ENCODE measurements around the gene ZNF260. TPM values are rescaled to one million over a fixed set of nuclear protein-coding genes. Genes with fewer than 3 reads are reported as not detected.

ZNF260 gene
- total and polyA plus RNA-seq, 2 experiments from 2014 or later, result 12.3 to 17.5 TPM

- peak; percentile 97 to 98 for DNase-seq (ENCODE audit: low read depth in 1 of 2, low spot score in 1 of 2)
- peak within 1 kb of the TSS; percentile 83 for H3K4me3 ChIP-seq
- H3K9me3 ChIP-seq (ENCODE audit: low read depth), result no peaks in the 10 kb centered on the region
- no peaks in the 10 kb centered on the region for H3K27me3 ChIP-seq
- no peak for TF ChIP-seq CTCF (IDR thresholded peaks at IDR 0.05; ENCODE audit: low read depth, low read length)
- H3K27ac ChIP-seq, result peak within 1 kb of the TSS; percentile 99
- H3K36me3 ChIP-seq, result no peaks in the 10 kb centered on the region
- H3K4me1 ChIP-seq (ENCODE audit: low read depth), result no peaks in the 10 kb centered on the region
Measured at GRCh38 chr19:36489118-36489919, 38.8 kb downstream of the ZNF260 start, which contains the start of gene ZNF566. ZNF566 (minus strand) TSS chr19:36489561; CDS start chr19:36476557, 13,004 bp downstream.

DNA sequence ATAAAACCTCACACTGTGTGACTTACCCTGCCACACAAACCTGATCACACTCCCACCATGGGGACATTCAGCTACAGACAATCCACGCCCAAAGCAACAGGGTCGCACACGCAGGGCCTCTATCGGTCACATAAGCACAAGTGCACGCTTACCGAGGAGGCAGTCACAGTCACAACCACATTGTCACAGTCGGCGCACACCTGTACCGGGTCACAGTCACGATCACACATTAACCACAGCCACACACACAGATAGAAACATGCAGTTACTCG is 39.3 kb downstream of the ZNF260 start:
- Histone ChIP-seq H3K36me3 (no peaks in the 10 kb centered on the region), H3K27me3 (no peaks in the 10 kb centered on the region), H3K9me3 (ENCODE audit: low read depth) (no peaks in the 10 kb centered on the region), H3K4me1 (ENCODE audit: low read depth) (no peaks in the 10 kb centered on the region), H3K4me3 (peak overlapping the region; percentile 83), H3K27ac (peak overlapping the region; percentile 99)
- no peak for TF ChIP-seq CTCF (IDR thresholded peaks at IDR 0.05; ENCODE audit: low read depth, low read length)
- peak in 1 of 2 donors; percentile 14 for DNase-seq (ENCODE audit: low read depth in 1 of 2, low spot score in 1 of 2)

DNA sequence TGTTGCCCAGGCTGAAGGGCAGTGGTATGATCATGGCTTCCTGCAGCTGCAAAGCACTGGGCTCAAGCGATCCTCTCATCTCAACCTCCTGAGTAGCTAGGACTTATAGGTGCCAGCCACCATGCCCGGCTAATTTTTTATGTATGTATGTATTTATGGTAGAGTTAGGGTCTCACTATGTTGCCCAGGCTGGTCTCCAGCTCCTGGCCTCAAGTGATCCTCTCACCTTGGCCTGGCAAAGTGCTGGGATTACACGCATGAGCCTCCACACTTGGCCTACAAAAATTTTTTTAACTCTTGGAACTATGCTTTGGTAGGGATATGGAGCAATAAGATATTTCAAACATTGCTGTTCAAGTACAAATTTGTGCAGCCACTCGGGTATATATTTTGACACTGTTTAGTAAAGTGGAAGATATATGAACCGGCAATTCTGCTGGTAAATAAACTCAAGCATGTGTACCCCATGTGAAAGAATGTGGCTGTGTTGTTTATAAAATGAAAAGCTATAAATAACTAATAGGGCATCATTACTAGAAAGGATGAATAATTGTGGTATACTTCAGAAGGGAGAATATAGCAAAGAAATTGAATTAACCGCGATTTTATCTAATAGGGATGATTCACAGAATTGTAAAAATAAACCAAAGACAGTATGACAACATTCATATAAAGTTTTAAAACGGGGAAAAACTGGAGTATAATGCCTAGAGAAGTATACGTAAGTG is 39.8 kb downstream of the ZNF260 start:
- H3K27ac ChIP-seq, result peak overlapping the region; percentile 99
- H3K36me3 ChIP-seq, result no peaks in the 10 kb centered on the region
- no peak for DNase-seq (ENCODE audit: low read depth in 1 of 2, low spot score in 1 of 2)
- H3K9me3 ChIP-seq (ENCODE audit: low read depth), result no peaks in the 10 kb centered on the region
- peak overlapping the region; percentile 83 for H3K4me3 ChIP-seq
- no peaks in the 10 kb centered on the region for H3K27me3 ChIP-seq
- no peak for TF ChIP-seq CTCF (IDR thresholded peaks at IDR 0.05; ENCODE audit: low read depth, low read length)
- H3K4me1 ChIP-seq (ENCODE audit: low read depth), result no peaks in the 10 kb centered on the region

- no peak for DNase-seq (ENCODE audit: low read depth in 1 of 2, low spot score in 1 of 2)
- Histone ChIP-seq H3K4me3 (no peak overlapping the region), H3K36me3 (no peaks in the 10 kb centered on the region), H3K9me3 (ENCODE audit: low read depth) (no peaks in the 10 kb centered on the region), H3K27me3 (no peaks in the 10 kb centered on the region), H3K4me1 (ENCODE audit: low read depth) (no peaks in the 10 kb centered on the region), H3K27ac (no peak overlapping the region)
- TF ChIP-seq CTCF (IDR thresholded peaks at IDR 0.05; ENCODE audit: low read depth, low read length), result no peak
Measured at GRCh38 chr19:36483653-36484052, 44.4 kb downstream of the ZNF260 start.

- H3K27me3 ChIP-seq, result no peaks in the 10 kb centered on the region
- no peaks in the 10 kb centered on the region for H3K4me1 ChIP-seq (ENCODE audit: low read depth)
- no peak for DNase-seq (ENCODE audit: low read depth in 1 of 2, low spot score in 1 of 2)
- no peak overlapping the region for H3K4me3 ChIP-seq
- H3K9me3 ChIP-seq (ENCODE audit: low read depth), result no peaks in the 10 kb centered on the region
- TF ChIP-seq CTCF (IDR thresholded peaks at IDR 0.05; ENCODE audit: low read depth, low read length), result no peak
- no peak overlapping the region for H3K27ac ChIP-seq
- H3K36me3 ChIP-seq, result no peaks in the 10 kb centered on the region
Measured at GRCh38 chr19:36482876-36483275, 45.2 kb downstream of the ZNF260 start.

Other genes starting within 250 kb of the ZNF260 start
- gene ZFP14, start 149.1 kb downstream of the ZNF260 start, total RNA-seq, result 4.5 and 7.7 TPM in 2 replicates
- 3.5 and 7.7 TPM in 2 replicates for gene ZFP14, start 149.1 kb downstream of the ZNF260 start, polyA plus RNA-seq
- gene ZFP82, start 109.6 kb downstream of the ZNF260 start, total RNA-seq, result 9.0 and 10.2 TPM in 2 replicates
- 18.4 and 19.4 TPM in 2 replicates for gene ZFP82, start 109.6 kb downstream of the ZNF260 start, polyA plus RNA-seq
- 8.6 and 9.7 TPM in 2 replicates for gene ZNF566, start 38.7 kb downstream of the ZNF260 start, total RNA-seq
- gene ZNF566, start 38.7 kb downstream of the ZNF260 start, polyA plus RNA-seq, result 5.2 and 13.2 TPM in 2 replicates
- gene ZNF529, start 45.0 kb upstream of the ZNF260 start, total RNA-seq, result 18.6 and 19.2 TPM in 2 replicates
- gene ZNF529, start 45.0 kb upstream of the ZNF260 start, polyA plus RNA-seq, result 10.9 and 16.5 TPM in 2 replicates
- 30.0 and 57.8 TPM in 2 replicates for gene ZNF382, start 77.0 kb upstream of the ZNF260 start, total RNA-seq
- gene ZNF382, start 77.0 kb upstream of the ZNF260 start, polyA plus RNA-seq, result 14.5 and 30.3 TPM in 2 replicates
- gene ZNF461, start 138.6 kb upstream of the ZNF260 start, total RNA-seq, result 8.0 and 8.7 TPM in 2 replicates
- 2.7 and 7.7 TPM in 2 replicates for gene ZNF461, start 138.6 kb upstream of the ZNF260 start, polyA plus RNA-seq
- 4.5 and 5.5 TPM in 2 replicates for gene ZNF567, start 159.3 kb upstream of the ZNF260 start, total RNA-seq
- gene ZNF567, start 159.3 kb upstream of the ZNF260 start, polyA plus RNA-seq, result 6.6 and 19.6 TPM in 2 replicates
- 16.1 and 27.8 TPM in 2 replicates for gene ZNF850, start 244.5 kb upstream of the ZNF260 start, total RNA-seq
- gene ZNF850, start 244.5 kb upstream of the ZNF260 start, polyA plus RNA-seq, result 2.9 and 9.5 TPM in 2 replicates

Data from cardiac muscle cell (in vitro differentiated cells and primary cell).